ENCODE measurements around the gene HK1. TPM values are rescaled to one million over a fixed set of nuclear protein-coding genes. Genes with fewer than 3 reads are reported as not detected.

HK1 gene
- total and polyA plus RNA-seq, 2 donors (not counting 1 experiment from before 2014, with no cell fraction given) = 24.7 to 40.8 TPM

- POLR2A ChIA-PET = no interaction called here
- 94% methylated on average over 12 of the region's 13 CpGs for WGBS (ENCODE audit: insufficient coverage)
- intact Hi-C loops (cut with micrococcal nuclease) = no loop called here
- Histone ChIP-seq H3K4me3 (ENCODE audit: control extremely low read depth in 1 of 5, extremely low read depth in 1 of 5, insufficient read depth in 1 of 5, low read depth in 2 of 5, low read length in 4 of 5) (no peak overlapping the region), H3K4me1 (ENCODE audit: control insufficient read depth in 2 of 2, insufficient read depth in 2 of 2, low read length in 2 of 2) (no peaks in the 10 kb centered on the region), H3K27me3 (replicated peaks in 1 of 4; ENCODE audit: control extremely low read depth in 1 of 4, control insufficient read depth in 3 of 4, insufficient read depth in 4 of 4, low read length in 3 of 4) (no peaks in the 10 kb centered on the region), H3K9me3 (ENCODE audit: control extremely low read depth in 1 of 3, control insufficient read depth in 2 of 3, insufficient read depth in 1 of 3, low read length in 2 of 3) (no peaks in the 10 kb centered on the region), H3K36me3 (replicated peaks in 1 of 2; ENCODE audit: control extremely low read depth in 1 of 2, control insufficient read depth in 1 of 2, extremely low read depth in 1 of 2, insufficient read depth in 2 of 2, low read length in 1 of 2) (no peaks in the 10 kb centered on the region), H4K20me1 (ENCODE audit: control insufficient read depth, insufficient read depth, low read length, poor library complexity, severe bottlenecking) (no peaks in the 10 kb centered on the region), H3K27ac (ENCODE audit: low read length in 2 of 2) (no peak overlapping the region), H3K79me2 (ENCODE audit: control insufficient read depth, insufficient read depth, low read length) (no peaks in the 10 kb centered on the region), H3K9ac (ENCODE audit: low read length) (no peak overlapping the region), H2AFZ (ENCODE audit: insufficient read depth, low read depth, low read length, poor library complexity, severe bottlenecking) (no peak overlapping the region), H3K4me2 (replicated peaks; ENCODE audit: low read depth, low read length, poor library complexity, severe bottlenecking) (no peak overlapping the region)
- no peak for ATAC-seq (ENCODE audit: low read depth)
- H3K4me1 Mint-ChIP-seq = no peaks in the 10 kb centered on the region
- H3K27ac Mint-ChIP-seq = no peak overlapping the region
- no peaks in the 10 kb centered on the region for H3K27me3 Mint-ChIP-seq
- no peak for DNase-seq
- CTCF ChIA-PET = interaction anchor here (0.7 to 1.6 kb wide), 2 partner anchors 9 to 145 kb away, joined by 3 to 6 read pairs; no protein-coding TSS in a partner anchor
- no peaks in the 10 kb centered on the region for H3K9me3 Mint-ChIP-seq (ENCODE audit: insufficient read depth)
- H3K4me3 Mint-ChIP-seq = no peak overlapping the region
- TF ChIP-seq CTCF (IDR thresholded peaks at IDR 0.05) (no peak), EZH2 (IDR thresholded peaks at IDR 0.05; ENCODE audit: borderline replicate concordance, insufficient read depth, low read depth, low read length, poor library complexity, severe bottlenecking) (no peak)
Observed at GRCh38 chr10:69247313-69247710, 31.0 kb upstream of the HK1 start.

- H3K4me2 ChIP-seq (replicated peaks; ENCODE audit: low read depth, low read length, poor library complexity, severe bottlenecking) = no peak overlapping the region
- no peaks in the 10 kb centered on the region for H3K36me3 ChIP-seq (replicated peaks in 1 of 2; ENCODE audit: control extremely low read depth in 1 of 2, control insufficient read depth in 1 of 2, extremely low read depth in 1 of 2, insufficient read depth in 2 of 2, low read length in 1 of 2)
- ATAC-seq (ENCODE audit: low read depth) (no peak), DNase-seq (no peak)
- H3K27ac ChIP-seq (ENCODE audit: low read length in 2 of 2) = no peak overlapping the region
- TF ChIP-seq CTCF (IDR thresholded peaks at IDR 0.05) = no peak
- TF ChIP-seq EZH2 (IDR thresholded peaks at IDR 0.05; ENCODE audit: borderline replicate concordance, insufficient read depth, low read depth, low read length, poor library complexity, severe bottlenecking) = no peak
- no peaks in the 10 kb centered on the region for H3K4me1 ChIP-seq (ENCODE audit: control insufficient read depth in 2 of 2, insufficient read depth in 2 of 2, low read length in 2 of 2)
- intact Hi-C loops (cut with micrococcal nuclease) = no loop called here
- no peaks in the 10 kb centered on the region for H4K20me1 ChIP-seq (ENCODE audit: control insufficient read depth, insufficient read depth, low read length, poor library complexity, severe bottlenecking)
- WGBS (ENCODE audit: insufficient coverage) = 91% methylated on average over 18 of the region's 24 CpGs
- Mint-ChIP-seq H3K4me1 (no peaks in the 10 kb centered on the region), H3K27me3 (no peaks in the 10 kb centered on the region), H3K27ac (no peak overlapping the region), H3K4me3 (no peak overlapping the region), H3K9me3 (ENCODE audit: insufficient read depth) (no peaks in the 10 kb centered on the region)
- H3K4me3 ChIP-seq (ENCODE audit: control extremely low read depth in 1 of 5, extremely low read depth in 1 of 5, insufficient read depth in 1 of 5, low read depth in 2 of 5, low read length in 4 of 5) = no peak overlapping the region
- no peak overlapping the region for H3K9ac ChIP-seq (ENCODE audit: low read length)
- POLR2A ChIA-PET = no interaction called here
- no peak overlapping the region for H2AFZ ChIP-seq (ENCODE audit: insufficient read depth, low read depth, low read length, poor library complexity, severe bottlenecking)
- CTCF ChIA-PET = interaction anchor here (1.1 kb wide), 1 partner anchor 144 kb away, joined by 3 read pairs; no protein-coding TSS in a partner anchor
- no peaks in the 10 kb centered on the region for H3K27me3 ChIP-seq (replicated peaks in 1 of 4; ENCODE audit: control extremely low read depth in 1 of 4, control insufficient read depth in 3 of 4, insufficient read depth in 4 of 4, low read length in 3 of 4)
- H3K9me3 ChIP-seq (ENCODE audit: control extremely low read depth in 1 of 3, control insufficient read depth in 2 of 3, insufficient read depth in 1 of 3, low read length in 2 of 3) = no peaks in the 10 kb centered on the region
- no peaks in the 10 kb centered on the region for H3K79me2 ChIP-seq (ENCODE audit: control insufficient read depth, insufficient read depth, low read length)
Observed at GRCh38 chr10:69248117-69248730, 30.1 kb upstream of the HK1 start.
